Kidney epithelial cell (primary cell): ENCODE data around the gene HOXD9. TPM values are rescaled to one million over a fixed set of nuclear protein-coding genes. Genes with fewer than 3 reads are reported as not detected.

Experiments
- DNase-seq: peaks from one replicate; pipeline ENCODE4 v3.0.0-alpha.2; 2010; ENCODE audit warnings: low read depth
- H3K27me3 ChIP-seq: 2 replicates; pipeline ENCODE4 v1.6.0; 2011; ENCODE audit warnings: low read length; ENCODE audit not compliant: control insufficient read depth, insufficient read depth
- H3K36me3 ChIP-seq: 2 replicates; pipeline ENCODE4 v1.5.1; 2011; ENCODE audit warnings: low read length; ENCODE audit not compliant: control insufficient read depth, insufficient read depth
- H3K4me3 ChIP-seq: 2 replicates; pipeline ENCODE4 v1.5.1; 2011; ENCODE audit warnings: low read depth, mild to moderate bottlenecking, control low read depth, low read length
- total RNA-seq: library from RNA; depleted of rRNA; stranded (reverse); fragments of >200 nt; gene quantifications from 2 replicates; pipeline ENCODE4 v1.2.3, GENCODE V29; 2015
- TF ChIP-seq, protein P1 (sequence below): IDR thresholded peaks from 2 replicates; pipeline ENCODE4 v1.5.1; 2011; ENCODE audit warnings: mild to moderate bottlenecking, moderate library complexity, low read length, control low read depth, inconsistent platforms; ENCODE audit not compliant: insufficient read depth, poor library complexity, severe bottlenecking

Gene HOXD9
- total RNA-seq, 1 donor from 2014 or later: 12.2 TPM

DNA sequence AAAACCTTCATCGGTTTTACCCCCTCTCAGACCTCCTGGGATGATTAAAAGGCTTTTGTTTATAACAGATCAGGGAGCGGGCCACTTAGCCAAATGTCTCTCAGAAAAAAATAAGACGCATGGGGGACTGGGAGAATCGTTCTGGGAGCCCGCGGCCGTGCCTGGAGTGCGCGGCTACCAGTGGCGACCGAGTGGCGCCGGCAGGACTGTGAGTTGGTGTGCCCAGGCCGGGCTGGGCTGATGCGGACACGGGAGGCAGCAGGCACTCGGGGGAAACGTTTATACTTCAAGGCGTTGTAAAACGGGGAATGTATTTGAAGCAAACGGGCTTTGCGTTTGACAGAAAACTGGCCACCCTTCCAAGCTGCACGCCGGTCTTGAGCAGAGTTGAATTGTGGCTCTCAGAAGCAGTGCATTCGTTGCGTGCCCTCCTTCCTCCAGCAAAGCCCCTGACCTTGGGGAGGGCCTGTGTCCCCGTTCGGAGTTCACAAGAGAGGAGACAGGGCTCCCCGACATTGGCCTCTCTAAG is 10.6 kb upstream of the HOXD9 start:
- H3K36me3 ChIP-seq: no peaks in the 10 kb centered on the region
- DNase-seq: no peak
- peak overlapping the region; percentile 63 for H3K4me3 ChIP-seq
- peaks cover 3% of the 10 kb centered on the region for H3K27me3 ChIP-seq
- TF ChIP-seq, protein P1, sequence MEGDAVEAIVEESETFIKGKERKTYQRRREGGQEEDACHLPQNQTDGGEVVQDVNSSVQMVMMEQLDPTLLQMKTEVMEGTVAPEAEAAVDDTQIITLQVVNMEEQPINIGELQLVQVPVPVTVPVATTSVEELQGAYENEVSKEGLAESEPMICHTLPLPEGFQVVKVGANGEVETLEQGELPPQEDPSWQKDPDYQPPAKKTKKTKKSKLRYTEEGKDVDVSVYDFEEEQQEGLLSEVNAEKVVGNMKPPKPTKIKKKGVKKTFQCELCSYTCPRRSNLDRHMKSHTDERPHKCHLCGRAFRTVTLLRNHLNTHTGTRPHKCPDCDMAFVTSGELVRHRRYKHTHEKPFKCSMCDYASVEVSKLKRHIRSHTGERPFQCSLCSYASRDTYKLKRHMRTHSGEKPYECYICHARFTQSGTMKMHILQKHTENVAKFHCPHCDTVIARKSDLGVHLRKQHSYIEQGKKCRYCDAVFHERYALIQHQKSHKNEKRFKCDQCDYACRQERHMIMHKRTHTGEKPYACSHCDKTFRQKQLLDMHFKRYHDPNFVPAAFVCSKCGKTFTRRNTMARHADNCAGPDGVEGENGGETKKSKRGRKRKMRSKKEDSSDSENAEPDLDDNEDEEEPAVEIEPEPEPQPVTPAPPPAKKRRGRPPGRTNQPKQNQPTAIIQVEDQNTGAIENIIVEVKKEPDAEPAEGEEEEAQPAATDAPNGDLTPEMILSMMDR: no peak

DNA sequence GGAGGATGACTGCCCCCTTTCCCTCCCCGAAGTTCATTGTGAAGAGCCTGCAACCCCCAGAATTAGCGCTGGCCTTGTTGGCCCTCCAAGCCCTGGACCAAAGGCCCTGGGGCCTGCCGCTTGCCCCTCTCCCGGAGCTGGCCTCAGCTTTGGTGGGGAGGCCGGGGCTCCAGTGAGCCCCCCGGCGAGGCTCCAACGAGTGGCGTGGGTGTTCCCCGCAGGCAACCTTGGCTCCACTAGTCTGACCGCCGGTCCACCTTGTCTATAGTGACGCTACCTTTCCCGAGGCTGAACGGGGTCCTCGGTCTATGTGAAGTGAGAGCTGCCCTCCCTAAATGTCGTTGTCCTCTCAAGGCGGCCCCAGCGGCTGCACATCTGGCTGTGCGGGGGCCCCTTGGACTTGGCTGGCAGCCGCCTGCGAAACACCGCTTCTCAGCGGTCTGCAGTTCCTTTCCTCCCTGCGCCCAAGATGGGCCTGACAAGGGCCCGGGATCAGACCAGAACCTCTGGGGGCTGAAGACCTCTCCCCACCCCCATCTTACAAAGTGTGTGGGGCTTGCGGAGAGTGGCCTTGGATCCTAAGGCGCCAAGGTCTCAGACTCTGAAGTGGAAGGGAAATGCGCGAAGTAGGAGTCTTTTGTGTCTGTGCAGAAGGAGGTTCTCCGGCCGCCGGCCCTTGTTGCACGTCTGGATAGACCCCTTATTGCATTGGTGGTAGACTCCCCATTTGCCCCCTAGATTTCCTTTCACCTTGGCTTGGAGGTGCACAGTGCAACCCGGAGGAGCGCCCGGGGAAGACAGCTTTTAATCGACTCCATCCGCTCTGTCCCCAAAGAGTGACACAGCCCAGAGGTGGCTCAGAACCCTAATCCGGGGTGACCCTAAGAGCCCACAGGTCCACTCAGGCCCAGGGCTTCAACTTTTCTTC is 9.9 kb upstream of the HOXD9 start:
- DNase-seq: no peak
- H3K36me3 ChIP-seq: no peaks in the 10 kb centered on the region
- H3K27me3 ChIP-seq: peaks cover 2% of the 10 kb centered on the region
- H3K4me3 ChIP-seq: peak overlapping the region; percentile 63
- TF ChIP-seq, protein P1: no peak

DNA sequence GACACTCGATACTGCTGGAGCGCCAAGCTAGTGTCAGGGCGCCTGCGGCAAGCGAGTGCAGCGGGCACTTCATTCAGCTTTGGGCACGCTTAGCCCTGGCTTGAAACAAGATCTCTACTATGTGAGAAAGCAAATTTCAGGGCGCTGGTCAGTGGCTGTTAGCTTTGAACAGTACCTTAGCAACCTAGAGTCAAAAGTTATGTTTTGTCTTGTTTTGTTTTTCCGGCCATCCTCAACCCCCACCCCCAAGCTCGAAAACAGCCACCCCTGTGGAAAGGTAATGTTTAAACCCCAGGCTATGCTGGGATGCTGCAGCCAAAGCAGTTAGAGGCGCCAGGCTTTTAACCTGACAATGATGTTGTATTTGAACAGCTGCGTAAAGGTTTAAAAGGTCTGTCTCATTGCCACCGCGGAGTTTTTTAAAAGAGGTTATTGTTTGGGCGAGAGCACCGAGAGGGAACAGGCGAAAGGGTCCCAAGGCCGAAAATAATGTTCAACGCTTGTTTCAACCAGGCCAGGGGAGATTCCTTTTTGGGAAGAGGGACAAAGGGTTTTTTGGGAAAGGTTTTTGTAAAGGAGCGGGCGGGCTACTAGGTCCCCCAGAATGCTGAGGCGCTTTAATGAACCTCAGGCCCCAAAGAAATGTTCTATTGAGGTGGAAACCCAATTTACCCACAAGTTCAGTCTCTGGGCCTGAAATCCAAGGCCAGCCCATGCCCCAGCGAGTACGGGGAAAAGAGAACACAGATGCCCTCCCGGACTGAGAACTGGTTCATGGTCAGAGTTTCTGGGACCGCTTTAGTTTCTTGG is 8.2 kb upstream of the HOXD9 start:
- Histone ChIP-seq H3K36me3 (no peaks in the 10 kb centered on the region), H3K27me3 (peaks cover 2% of the 10 kb centered on the region), H3K4me3 (peak overlapping the region; percentile 65)
- TF ChIP-seq, protein P1: no peak
- DNase-seq: no peak

DNA sequence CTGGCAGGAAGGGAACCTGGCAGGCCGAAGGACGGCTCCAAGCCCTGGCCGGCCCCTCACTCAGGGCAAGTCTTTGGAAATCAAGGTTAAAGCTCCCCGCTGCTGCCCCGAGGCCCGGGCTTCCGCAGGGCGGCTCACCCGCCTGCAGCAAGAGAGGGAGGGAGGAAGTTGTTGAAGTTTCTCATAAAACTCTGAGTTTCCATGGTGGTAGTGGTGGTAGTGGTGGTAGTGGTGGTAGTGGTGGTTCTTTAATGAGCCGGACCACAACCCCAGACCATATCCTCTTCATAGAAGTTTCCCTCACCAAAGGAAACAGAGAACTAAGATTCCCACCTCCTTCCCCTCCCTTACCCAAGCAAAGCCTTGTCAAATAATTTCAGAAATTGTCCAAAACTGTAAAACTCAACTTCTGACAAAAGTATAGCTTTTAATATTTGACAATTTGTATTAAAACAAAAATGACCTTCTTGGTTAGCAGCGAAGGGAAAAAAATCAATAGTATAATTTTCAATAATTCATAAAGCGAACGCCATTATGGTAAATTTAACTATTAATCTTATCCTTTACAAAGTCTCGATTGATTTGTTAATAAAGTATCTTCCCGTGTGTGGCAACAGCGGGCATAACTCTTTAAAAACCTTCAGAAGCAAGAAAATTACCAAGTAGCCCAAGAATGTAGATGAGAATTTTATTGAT is 7.4 kb upstream of the HOXD9 start:
- peaks cover 2% of the 10 kb centered on the region for H3K27me3 ChIP-seq
- H3K36me3 ChIP-seq: no peaks in the 10 kb centered on the region
- no peak for DNase-seq
- H3K4me3 ChIP-seq: peak overlapping the region; percentile 65
- TF ChIP-seq, protein P1: no peak

DNA sequence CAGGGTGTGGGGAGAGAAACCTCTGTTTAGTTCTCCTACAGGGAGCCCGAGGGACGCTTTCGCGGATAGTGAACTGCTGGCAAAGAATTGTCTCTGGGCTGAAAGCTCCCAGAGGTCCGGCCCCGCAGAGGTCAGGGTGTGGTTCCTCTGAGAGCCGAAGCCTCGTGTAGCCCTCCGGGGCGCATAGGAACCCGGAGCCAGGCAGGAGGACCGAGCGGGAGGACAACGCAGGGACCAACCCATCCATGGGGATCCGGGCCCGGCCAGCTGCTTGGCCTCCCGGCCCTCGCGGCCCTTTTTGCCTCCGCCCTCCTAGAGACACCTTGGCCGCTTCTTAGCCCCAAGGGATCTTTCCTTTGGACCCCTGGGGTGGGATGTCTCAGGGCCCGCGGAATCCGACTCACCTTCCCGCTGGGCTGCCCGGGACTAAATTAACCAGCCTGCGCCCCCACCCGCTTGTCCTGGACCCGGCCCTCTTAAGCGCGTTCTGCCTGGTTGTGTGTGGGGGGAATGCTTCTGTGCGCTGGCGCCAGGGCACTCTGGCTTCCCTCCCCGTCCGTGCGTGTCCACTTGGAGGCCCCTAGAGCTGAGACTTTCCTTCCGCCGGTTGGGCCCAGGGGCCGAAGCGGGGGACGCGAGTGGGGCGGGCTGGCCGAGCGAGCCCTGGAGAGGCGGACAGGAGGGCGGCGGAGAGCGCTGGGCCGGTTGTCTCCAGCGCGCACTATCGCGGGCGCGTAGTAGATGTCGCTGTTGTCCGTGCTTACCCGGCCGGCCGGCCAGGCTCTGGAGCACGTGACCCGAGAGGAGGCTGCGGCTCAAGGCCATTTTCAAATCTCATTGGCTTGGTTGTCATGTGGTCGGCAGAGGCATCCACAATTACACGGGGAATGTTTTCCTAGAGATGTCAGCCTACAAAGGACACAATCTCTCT is 6.4 kb upstream of the HOXD9 start, which contains the start of gene HOXD10:
Gene HOXD10 (plus strand): TSS at position 896 of the 931 bp plus-strand sequence. CDS start 56 bp downstream, outside the sequence.
- H3K4me3 ChIP-seq: peak within 1 kb of the TSS; percentile 65
- DNase-seq: peak; percentile 82
- TF ChIP-seq, protein P1: peak; percentile 57
- no peaks in the 10 kb centered on the region for H3K36me3 ChIP-seq
- H3K27me3 ChIP-seq: peaks cover 2% of the 10 kb centered on the region
